T1000 (cell line): ENCODE measurements around the gene MAP7D2.

Experiments used
- DNase-seq: peaks from one replicate; lab custom pipeline; 2025; ENCODE audit warnings: mixed read lengths; lab: John Stamatoyannopoulos, UW

Gene MAP7D2

GRCh38 chrX:20112022-20112774 is 4.5 kb downstream of the MAP7D2 start:
- DNase-seq = no peak

GRCh38 chrX:20111271-20111670 is 5.4 kb downstream of the MAP7D2 start:
- DNase-seq = no peak

GRCh38 chrX:20101934-20102581 is 14.6 kb downstream of the MAP7D2 start:
- DNase-seq = no peak

DNA sequence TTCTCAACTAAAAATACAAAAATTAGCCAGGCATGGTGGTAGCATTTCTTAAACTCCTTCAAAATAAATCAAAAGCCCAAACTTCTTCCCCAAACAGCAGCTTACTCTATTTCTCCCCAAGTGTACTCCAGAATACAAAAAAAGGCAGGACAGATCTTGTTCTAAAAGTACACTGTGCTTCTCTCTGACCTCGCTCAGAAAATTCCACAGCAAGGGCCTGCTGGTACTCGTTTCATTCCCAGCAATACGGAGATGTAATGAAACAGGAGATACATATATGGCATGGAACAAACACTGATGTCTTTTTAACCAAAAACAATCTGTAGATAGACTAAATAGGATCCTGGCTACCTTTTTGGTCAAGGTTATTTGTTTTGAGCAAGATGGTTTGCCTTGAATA is 25.2 kb downstream of the MAP7D2 start:
- DNase-seq = no peak

DNA sequence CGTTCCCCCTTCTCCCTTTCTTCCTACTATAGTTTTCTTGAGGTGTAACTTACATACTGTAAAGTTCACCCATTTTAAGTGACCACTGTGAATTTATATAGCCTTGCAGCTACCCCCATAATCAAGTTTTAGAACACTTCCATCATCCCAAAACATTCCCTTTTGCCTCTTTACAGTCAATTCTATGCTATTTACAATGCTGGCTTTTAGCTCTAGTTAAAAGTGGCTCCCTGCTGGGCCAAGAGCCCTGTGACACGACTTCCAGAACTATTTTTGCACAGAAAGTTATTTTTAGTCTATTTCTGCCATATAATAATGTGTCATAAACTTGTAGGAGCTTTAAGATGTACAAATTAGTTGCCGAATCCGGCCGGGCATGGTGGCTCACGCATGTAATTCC is 26.9 kb downstream of the MAP7D2 start:
- no peak for DNase-seq

- DNase-seq = no peak
Measured at GRCh38 chrX:20080277-20080676, 36.4 kb downstream of the MAP7D2 start.

- no peak for DNase-seq
Measured at GRCh38 chrX:20071511-20072079, 45.1 kb downstream of the MAP7D2 start.

GRCh38 chrX:20067709-20068561 is 48.8 kb downstream of the MAP7D2 start:
- DNase-seq = peak; percentile 22

DNA sequence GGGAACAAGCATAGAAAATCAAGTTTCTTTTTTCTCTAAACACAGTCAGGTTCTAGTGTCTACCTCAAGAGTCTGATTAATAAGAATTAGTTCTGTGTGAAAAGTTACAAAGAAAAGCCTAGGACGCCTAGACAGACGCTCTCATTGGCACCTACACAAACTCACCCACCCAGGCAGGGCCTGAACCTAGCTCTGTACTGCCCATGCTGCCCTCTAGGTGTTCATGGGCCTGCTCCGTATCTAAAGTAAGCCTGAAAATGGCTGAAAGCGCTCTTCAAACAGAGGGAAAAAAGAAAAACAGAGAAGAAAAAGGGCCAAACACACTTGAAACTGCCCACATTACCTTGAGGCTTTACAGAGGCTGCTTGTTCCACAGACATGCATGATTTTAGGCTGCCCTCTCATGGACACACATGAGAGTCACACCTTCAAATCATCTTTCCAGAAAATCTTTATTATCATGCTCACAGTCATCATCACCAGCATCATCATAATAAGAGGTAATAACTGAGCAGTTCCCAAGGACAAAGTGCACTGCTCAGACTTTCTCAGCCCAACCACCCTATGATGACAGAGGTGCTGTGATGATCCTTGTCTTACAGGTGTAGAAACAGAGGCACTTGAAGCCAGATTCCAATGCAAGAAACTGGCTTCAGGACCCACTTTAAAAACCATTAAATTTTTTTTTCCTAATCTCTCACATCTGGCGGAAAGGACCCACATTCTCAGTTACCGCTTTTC is 49.6 kb downstream of the MAP7D2 start:
- DNase-seq = no peak

DNA sequence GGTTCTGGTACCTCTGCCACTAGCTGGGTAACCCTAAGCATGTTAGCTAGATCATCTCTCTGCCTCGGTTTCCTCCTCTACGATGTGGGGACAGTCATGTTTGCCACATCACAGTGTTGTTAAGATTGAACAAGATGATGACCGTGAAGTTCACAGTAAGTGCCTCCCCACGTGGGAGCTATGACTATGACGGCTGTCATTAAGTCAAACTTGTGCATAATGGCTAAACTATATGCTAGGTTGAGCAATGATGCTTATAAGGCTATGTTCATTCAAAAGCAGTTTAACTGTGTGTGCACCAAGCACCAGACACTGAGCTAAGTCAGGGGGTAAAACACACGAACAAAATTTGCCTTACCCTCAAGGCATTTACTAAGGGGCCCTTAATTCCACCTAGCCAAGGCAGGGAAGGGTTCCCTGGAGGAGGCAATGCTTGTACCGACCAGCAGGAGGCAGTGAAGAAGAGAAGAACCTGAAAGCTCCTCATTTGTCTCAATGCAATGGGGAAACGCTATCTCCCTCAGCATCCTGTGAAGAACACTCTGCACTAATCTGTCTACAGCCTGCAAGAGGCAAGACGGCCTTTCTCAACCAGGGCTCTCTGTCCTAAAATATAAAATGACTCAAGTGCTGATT is 52.9 kb downstream of the MAP7D2 start:
- DNase-seq = no peak

DNA sequence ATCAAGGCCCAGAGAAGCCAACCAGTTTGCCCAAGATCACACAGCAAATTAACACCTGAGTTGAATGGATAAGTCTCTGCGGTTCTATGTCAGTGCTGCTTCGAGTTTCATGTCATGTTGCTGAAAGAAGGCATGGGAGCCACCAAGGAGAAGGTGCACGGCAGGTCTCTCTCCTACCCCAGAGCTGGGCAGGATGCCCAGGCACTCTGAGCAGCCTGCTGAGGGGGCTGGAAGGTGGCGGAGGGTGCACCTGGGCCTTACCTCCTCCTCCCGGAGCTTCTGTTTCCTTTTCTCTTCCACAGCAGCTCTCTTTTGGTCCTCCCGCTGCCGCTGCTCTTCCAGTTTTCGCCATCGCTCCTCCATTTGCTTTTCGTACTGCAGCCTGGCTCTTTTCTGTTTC is 53.6 kb downstream of the MAP7D2 start:
- DNase-seq = no peak

GRCh38 chrX:20061855-20062254 is 54.9 kb downstream of the MAP7D2 start:
- DNase-seq = no peak

DNA sequence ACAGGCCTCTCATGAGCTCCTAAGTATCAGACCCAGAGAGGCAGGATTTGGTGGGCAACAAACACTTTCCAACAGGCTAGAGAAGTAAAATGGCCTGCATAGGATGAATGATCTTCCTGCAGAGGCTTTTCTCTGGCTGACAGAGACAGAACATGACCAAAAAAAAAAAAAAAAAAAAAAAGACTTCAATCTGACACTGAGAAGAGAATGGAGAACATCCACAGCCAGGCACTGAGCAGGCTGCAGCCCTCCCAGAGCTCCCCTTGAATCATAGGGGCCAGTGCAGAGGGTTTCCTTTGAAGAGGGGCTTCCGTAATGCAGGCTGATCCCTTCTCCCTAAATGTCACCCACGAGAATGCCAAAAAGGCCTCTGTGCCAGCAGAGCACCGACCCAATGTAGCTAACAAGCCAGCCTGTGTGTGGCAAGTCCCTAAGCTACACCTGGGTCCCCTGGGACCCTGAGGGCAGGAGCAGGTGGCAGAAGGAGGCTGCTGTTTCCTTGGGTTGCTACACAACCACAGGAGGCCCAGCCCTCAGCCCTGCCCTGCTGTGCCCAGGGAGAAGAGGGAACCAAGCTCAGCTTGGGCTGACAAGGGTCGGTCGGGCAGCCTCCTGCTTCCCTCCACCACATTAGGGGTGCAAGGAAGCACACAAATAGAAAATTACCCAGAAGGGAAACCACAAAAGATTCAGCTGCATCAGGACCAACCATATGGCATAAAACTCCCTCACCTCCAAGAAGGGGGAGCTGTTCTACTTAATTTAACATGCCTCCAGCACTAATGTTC is 55.6 kb downstream of the MAP7D2 start:
- DNase-seq = no peak

DNA sequence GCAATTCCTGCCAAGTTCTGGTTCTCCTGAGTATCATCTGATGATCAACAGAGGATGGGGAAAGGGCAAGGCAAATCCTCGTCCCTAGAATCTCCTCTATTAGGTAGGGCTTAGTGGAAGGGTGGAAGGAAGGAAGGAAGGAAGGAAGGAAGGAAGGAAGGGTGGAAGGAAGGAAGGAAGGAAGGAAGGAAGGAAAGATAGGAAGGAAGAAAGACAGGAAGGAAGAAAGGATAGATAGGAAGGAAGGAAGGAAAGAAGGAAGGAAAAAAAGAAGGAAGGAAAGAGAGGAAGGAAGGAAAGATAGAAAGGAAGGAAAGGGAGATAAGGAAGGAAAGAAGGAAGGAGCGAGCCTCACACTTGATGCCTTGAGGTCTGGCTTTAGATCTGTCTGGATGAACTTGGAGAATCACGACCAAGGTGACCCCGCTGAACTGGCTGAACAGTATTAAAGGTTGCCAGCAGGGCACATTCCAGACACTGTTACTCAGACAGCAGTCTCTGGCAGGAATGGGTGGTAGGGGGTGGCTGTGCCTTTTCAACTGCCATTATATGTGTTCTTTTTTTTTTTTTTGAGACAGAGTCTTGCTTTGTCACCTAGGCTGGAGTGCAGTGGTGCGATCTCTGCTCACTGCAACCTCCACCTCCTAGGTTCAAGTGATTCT is 57.1 kb downstream of the MAP7D2 start:
- DNase-seq = no peak

- DNase-seq = no peak
Measured at GRCh38 chrX:20057479-20057878, 59.2 kb downstream of the MAP7D2 start.

- DNase-seq = no peak
Measured at GRCh38 chrX:20056704-20057103, 60.0 kb downstream of the MAP7D2 start.

DNA sequence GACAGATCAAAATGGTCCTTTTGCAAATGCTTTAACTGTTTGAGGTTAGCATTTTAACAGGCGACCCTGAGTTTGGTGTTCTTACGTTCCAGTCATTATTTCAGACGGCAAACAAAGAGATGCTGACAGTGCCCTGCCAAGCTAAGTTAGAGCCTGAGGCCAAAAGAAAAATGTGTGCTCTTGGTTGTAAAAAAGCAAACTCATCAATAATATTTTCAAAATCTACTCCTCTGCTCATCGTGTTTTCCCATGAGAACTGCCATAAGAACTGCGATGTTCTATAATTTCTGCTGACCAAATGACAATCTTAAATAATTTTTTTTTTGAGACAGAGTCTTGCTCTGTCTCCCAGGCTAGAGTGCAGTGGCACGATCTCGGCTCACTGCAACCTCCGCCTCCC is 63.2 kb downstream of the MAP7D2 start:
- no peak for DNase-seq

DNA sequence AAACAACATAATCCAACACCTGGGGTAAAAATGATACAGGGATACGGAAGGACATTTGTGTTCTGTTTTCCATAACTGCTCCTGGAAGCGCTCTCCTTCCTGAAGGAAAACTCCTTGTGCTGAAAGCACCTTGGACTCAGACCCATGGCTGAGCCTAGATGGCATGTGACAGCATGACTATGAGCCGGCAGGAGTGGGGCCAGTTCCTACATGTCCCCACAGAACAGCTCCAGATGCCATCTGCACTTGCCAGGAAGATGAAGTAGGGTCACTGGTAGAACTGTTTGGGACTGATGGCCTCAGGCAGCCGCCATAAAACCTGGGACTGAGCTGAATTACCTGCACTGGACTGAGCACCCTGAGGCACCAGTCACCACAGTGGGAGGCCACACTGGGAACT is 69.8 kb downstream of the MAP7D2 start:
- no peak for DNase-seq

- no peak for DNase-seq
Measured at GRCh38 chrX:20046223-20046622, 70.5 kb downstream of the MAP7D2 start.

- DNase-seq = no peak
Measured at GRCh38 chrX:20042221-20042620, 74.5 kb downstream of the MAP7D2 start.
